RWPE1 (cell line): ENCODE measurements around the gene DUOXA2.
"Not testable (repeated sequence)": the region's sequence is repeated elsewhere in the genome, so short reads cannot be mapped to it uniquely, and the experiment has no call there.

Experiments
- CTCF ChIA-PET: fragments of 350-600 bp; sonication (Branson Sonifier 250); formaldehyde crosslinking; extraction: SDS; loops from one replicate; lab custom pipeline; 2021; lab: Yijun Ruan, JAX
- POLR2A ChIA-PET: fragments of 400-600 bp; formaldehyde crosslinking; extraction: SDS; loops from one replicate; lab custom pipeline; 2020; ENCODE audit warnings: antibody characterized with exemption; ENCODE audit not compliant: low non-redundant PET; lab: Yijun Ruan, JAX
- DNase-seq: peaks from one replicate; pipeline ENCODE4 v3.0.0; 2012; ENCODE audit warnings: low spot score
- H3K27ac ChIP-seq: fragments of 450-650 bp; 2 replicates; pipeline ENCODE4 v1.5.1; 2017
- TF ChIP-seq, protein P1 (sequence below): fragments of 450-650 bp; conservative IDR thresholded peaks from 2 replicates; pipeline ENCODE4 v1.5.1; 2017; ENCODE audit warnings: low read depth, mild to moderate bottlenecking

Gene DUOXA2

DNA sequence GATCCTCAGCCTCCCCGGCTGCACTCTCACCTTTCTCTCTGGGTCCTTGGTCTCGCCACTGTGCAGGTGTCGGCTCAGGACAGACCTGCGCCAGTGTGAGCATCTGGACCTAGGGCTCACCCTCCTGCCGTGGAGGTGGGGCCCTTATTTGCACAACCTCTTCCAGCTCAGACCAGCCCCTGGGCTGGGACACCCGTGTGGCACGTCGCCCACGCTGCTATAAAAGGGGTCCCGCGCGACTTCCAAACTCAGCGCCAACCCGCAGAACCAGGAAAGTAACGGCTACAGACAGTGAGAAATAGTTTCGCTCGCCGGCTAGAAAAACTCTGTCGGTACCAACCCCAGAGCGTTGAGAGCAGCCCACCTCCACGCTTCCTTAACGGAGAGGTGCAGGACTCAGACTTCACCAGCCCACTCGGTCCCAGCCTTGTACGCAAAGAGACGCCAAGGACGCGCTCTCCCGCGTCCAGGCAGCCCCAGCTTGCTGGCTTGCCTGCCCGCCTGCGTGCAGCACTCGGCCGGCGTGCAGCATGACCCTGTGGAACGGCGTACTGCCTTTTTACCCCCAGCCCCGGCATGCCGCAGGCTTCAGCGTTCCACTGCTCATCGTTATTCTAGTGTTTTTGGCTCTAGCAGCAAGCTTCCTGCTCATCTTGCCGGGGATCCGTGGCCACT, at the start of gene DUOXA2, which contains the start of gene DUOX2:
Gene DUOXA2 (plus strand): TSS at position 251 of the 675 bp plus-strand sequence. CDS start 280 bp downstream, at position 531.
Gene DUOX2 (minus strand): TSS at position 97 of the 675 bp plus-strand sequence. CDS start 761 bp downstream, outside the sequence.
- DNase-seq: no peak
- H3K27ac ChIP-seq: no peak within 1 kb of the TSS
- ChIA-PET POLR2A (no interaction called here), CTCF (interaction anchor here (0.5 to 0.6 kb wide), 3 partner anchors 24 to 401 kb away, joined by 3 to 8 read pairs (median 3); no protein-coding TSS in a partner anchor)
- TF ChIP-seq, protein P1, sequence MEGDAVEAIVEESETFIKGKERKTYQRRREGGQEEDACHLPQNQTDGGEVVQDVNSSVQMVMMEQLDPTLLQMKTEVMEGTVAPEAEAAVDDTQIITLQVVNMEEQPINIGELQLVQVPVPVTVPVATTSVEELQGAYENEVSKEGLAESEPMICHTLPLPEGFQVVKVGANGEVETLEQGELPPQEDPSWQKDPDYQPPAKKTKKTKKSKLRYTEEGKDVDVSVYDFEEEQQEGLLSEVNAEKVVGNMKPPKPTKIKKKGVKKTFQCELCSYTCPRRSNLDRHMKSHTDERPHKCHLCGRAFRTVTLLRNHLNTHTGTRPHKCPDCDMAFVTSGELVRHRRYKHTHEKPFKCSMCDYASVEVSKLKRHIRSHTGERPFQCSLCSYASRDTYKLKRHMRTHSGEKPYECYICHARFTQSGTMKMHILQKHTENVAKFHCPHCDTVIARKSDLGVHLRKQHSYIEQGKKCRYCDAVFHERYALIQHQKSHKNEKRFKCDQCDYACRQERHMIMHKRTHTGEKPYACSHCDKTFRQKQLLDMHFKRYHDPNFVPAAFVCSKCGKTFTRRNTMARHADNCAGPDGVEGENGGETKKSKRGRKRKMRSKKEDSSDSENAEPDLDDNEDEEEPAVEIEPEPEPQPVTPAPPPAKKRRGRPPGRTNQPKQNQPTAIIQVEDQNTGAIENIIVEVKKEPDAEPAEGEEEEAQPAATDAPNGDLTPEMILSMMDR: no peak

DNA sequence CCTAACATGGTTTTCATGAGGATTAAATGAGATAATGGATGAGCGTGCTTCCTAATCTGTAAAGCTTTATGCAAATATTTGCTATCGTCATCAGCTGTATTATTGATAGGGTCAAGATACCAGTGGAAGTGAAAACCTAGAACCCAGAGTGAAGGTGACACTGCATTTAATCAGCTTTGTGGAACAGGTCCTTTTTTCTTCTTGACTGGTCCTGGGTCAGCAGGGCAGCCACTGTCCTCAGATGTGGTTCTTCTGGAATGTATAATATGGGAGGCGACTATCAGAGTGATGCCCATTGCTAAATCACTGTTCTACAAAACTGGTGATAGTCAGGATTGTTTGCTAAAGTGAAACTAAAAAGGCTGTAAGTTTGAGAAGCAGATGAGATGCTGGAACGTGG, 49.7 kb upstream of the DUOXA2 start:
- ChIA-PET POLR2A (no interaction called here), CTCF (no interaction called here)
- TF ChIP-seq, protein P1: no peak
- no peak for DNase-seq
- H3K27ac ChIP-seq: no peak overlapping the region

DNA sequence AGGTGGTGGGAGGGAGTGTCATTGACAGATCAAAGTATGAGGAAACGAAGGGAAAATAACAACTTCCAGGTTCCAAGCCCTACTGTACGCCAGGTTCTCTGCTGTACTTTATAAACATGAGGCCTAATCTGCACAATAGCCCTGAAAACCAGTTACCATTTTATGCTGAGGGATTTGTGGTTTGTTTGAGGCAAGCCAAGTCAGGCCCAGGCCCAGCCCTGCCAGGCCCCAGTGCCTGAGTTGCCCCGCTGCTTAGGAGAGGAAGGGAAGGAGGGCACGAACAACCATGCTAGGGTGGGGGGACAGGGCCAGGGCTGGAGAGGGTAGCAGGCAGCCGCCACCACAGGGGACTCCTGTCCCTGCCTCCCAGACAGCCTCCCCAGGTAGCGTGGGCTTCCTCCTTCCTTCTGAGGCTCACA, 44.2 kb upstream of the DUOXA2 start:
- POLR2A ChIA-PET, H3K27ac ChIP-seq, CTCF ChIA-PET, DNase-seq: not testable (repeated sequence)

DNA sequence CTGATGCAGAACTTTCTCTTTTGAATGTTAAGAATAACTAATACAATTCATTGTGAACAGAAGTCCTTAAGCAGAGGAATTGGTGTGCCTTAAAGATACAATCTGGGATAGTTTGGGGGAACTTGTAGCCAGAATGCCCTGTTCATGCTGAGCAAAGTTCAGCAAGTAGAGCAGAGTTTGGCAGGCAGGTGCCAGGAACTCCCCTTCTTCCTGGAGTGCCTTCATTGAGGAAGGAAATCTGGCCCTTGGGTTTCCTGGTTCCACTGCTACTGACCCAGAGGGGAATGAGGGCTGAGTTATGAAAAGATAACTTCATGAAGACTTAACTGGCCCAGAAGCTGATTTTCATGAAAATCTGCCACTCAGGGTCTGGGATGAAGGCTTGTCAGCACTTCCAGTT, 40.5 kb upstream of the DUOXA2 start:
- H3K27ac ChIP-seq, CTCF ChIA-PET, DNase-seq, POLR2A ChIA-PET: not testable (repeated sequence)

DNA sequence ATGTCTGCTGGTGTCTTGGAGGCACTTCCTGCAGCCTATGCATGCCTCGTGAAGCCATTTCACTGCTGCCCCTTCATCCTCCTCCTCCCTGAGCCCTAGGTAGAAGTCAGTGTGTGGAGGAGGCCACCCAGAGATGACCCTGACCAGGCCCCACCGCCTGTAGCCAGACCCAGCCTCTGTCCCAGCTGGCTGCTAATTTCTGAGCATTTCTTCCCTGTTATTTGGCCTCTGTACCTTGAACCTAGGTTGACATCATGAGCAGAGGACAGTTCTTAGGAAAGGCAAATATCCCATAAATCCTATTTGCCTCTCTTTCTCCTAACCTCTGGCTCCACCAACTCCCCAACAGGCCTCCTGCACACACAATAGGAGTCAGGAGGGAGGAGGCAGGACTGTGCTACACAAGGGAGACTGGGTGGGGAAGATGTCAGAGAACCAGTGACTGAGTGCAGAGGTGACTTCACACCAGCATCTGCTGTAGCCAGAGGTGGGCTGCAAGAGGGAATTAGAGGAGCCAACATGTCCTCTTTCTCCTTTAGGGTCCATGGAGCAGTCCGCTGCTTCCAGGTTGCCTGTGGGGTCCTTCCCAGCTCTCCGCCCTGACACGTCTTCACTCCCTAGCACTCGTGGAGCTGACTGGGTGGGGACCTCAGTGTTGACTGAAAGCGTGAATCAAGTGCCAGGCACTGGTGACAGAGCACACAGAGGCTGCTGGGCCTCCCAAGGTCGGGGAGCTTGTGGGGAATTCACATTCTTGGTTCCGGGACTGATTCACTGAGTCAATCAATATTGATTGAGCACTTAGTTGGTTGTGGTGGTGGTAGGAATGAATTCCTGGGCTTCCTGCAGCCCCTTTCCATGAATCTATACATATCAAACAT, 38.4 kb upstream of the DUOXA2 start:
- H3K27ac ChIP-seq, POLR2A ChIA-PET, DNase-seq, CTCF ChIA-PET: not testable (repeated sequence)

DNA sequence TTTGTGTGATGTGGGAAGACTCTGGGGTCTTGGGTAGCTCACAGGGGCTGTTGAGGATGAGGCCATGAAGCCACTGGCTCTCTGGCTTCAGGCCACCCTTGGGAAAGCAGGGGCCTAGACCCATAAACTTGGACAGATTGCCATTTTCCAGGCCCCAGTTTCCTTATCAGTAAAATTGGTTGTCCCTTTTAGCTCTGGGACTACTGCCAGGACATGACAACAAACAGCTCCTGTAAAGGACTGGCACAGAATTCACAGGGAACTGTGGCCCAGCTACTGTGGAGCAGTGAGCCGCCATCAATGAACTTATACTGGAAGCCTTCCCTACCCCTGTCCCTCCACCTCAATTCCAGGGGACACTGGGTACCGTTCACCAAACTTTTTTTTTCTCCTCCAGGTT, 36.7 kb upstream of the DUOXA2 start:
- CTCF ChIA-PET, H3K27ac ChIP-seq, DNase-seq, POLR2A ChIA-PET: not testable (repeated sequence)

DNA sequence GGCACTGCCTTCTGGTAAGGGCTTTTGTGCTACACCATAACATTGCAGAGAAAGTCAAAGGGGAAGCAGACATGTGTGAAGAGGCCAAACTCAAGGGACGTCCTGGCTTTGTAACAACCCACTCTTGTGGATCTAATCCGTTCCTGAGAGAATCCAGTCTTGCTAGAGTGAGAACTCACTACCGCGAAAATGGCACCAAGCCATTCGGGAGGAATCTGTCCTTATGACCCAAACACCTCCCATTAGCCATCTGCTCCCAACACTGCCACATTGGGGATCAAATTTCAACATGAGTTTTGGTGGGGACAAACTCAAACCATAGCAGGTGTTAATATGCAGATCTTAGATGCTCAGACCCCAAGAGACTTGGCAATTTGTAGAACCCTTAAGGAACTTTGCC, 34.9 kb upstream of the DUOXA2 start:
- POLR2A ChIA-PET, DNase-seq, CTCF ChIA-PET, H3K27ac ChIP-seq: not testable (repeated sequence)

DNA sequence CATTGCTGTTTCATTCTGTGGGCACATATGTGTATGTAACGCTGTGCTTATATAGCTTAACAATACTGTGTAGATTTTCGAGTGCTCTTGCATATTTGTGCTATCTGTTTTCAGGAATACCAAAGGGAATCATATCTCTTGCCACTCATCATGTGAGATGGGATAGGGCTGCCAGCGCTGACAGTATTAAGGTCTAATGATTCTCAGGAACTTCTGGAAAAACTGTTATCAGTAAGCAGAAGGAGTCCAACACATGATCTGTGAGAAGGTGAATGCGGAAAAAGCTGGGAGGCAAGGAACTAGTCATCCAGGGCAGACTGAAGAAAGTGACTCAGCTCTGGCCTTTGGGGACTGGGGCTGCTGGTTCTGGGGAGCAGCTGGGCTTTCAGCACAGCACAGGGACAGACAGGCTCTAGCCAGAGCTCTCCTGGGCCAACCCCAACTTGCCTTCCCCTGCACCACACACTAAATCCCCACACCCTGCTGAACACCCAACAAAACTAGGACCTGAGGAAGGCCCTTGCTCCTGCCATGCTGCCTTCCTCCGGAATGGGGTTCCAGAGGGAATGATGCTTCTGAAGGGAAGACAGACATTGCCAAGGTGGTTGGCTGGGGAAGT, 34.4 kb upstream of the DUOXA2 start:
- POLR2A ChIA-PET, H3K27ac ChIP-seq, CTCF ChIA-PET, DNase-seq: not testable (repeated sequence)

DNA sequence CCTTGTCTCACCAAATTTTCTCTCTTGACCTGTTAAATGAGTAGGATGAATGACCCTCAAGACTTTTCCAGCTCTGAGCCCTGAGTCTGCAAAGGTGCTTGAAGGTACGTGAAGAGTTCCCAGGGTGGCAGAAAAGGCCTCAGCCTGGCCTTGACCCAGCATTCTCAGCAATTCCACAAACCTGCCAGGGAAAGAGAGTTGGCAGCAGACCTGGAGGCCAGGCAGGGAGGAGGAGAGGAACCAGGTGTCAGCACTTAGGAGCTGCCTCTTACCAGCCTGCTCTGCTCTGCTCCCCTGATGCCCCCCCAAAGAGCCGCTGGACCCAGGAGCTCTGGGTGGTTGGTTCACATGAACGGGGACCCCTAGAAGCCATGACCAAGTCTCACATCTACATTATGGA, 33.5 kb upstream of the DUOXA2 start:
- H3K27ac ChIP-seq, DNase-seq, CTCF ChIA-PET: not testable (repeated sequence)
- POLR2A ChIA-PET: interaction anchor here (0.6 kb wide), 1 partner anchor 23 kb away, joined by 4 read pairs; no protein-coding TSS in a partner anchor

DNA sequence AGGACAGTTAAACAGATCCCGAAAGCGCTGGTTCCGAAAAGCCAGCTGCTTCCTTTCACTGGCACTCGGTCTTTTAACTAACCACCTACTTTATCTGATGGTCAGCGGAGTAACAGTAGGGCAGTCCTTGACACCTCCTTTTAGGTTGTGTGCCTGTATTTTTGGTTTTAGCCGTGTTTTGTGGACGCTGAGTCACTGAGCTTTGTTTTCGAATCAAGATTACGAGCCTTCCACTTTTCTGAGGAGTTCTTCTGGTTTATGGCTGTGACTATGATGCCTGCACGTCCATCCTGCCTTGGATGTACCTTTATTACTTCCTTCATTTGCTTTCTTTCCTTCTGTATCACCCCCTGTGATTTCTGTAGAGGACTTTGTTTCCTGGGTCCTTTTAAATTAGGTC, 31.7 kb upstream of the DUOXA2 start:
- CTCF ChIA-PET, POLR2A ChIA-PET: not testable (repeated sequence)

More for the DNA sequence above, 31.7 kb upstream of the DUOXA2 start:
- not testable (repeated sequence) for DNase-seq, H3K27ac ChIP-seq
